Measurements from ENCODE around the gene GORASP2.
"Not testable (repeated sequence)": the region's sequence is repeated elsewhere in the genome, so short reads cannot be mapped to it uniquely, and the experiment has no call there.

The GORASP2 gene

GRCh38 chr2:170928824-170929685 is at the start of gene GORASP2:
GORASP2 (plus strand) TSS chr2:170929253; CDS start chr2:170929341, 88 bp downstream.
- peak; percentile 93 to 97 (median 94) for DNase-seq (ENCODE audit: low read depth in 3 of 3)

GRCh38 chr2:170881840-170882239 is 47.2 kb upstream of the GORASP2 start:
- no peak for DNase-seq (ENCODE audit: low read depth in 3 of 3)

- DNase-seq (ENCODE audit: low read depth in 3 of 3): no peak
Observed at GRCh38 chr2:170882758-170883157, 46.3 kb upstream of the GORASP2 start.

- no peak for DNase-seq (ENCODE audit: low read depth in 3 of 3)
Observed at GRCh38 chr2:170883683-170884082, 45.4 kb upstream of the GORASP2 start.

GRCh38 chr2:170885130-170885791 is 43.8 kb upstream of the GORASP2 start:
- DNase-seq (ENCODE audit: low read depth in 3 of 3): no peak

GRCh38 chr2:170886386-170886785 is 42.7 kb upstream of the GORASP2 start:
- no peak for DNase-seq (ENCODE audit: low read depth in 3 of 3)

- no peak for DNase-seq (ENCODE audit: low read depth in 3 of 3)
Observed at GRCh38 chr2:170887496-170887895, 41.6 kb upstream of the GORASP2 start.

- no peak for DNase-seq (ENCODE audit: low read depth in 3 of 3)
Observed at GRCh38 chr2:170887896-170888295, 41.2 kb upstream of the GORASP2 start.

GRCh38 chr2:170891893-170892292 is 37.2 kb upstream of the GORASP2 start:
- no peak for DNase-seq (ENCODE audit: low read depth in 3 of 3)

- no peak for DNase-seq (ENCODE audit: low read depth in 3 of 3)
Observed at GRCh38 chr2:170892391-170892951, 36.6 kb upstream of the GORASP2 start.

GRCh38 chr2:170895023-170895757 is 33.9 kb upstream of the GORASP2 start:
- no peak for DNase-seq (ENCODE audit: low read depth in 3 of 3)

GRCh38 chr2:170896622-170897021 is 32.4 kb upstream of the GORASP2 start:
- DNase-seq (ENCODE audit: low read depth in 3 of 3): no peak

GRCh38 chr2:170897108-170897507 is 31.9 kb upstream of the GORASP2 start:
- no peak for DNase-seq (ENCODE audit: low read depth in 3 of 3)

- no peak for DNase-seq (ENCODE audit: low read depth in 3 of 3)
Observed at GRCh38 chr2:170905864-170906263, 23.2 kb upstream of the GORASP2 start.

GRCh38 chr2:170911314-170911889 is 17.7 kb upstream of the GORASP2 start:
- DNase-seq (ENCODE audit: low read depth in 3 of 3): no peak

- not testable (repeated sequence) for DNase-seq (ENCODE audit: low read depth in 3 of 3)
Observed at GRCh38 chr2:170914994-170915666, 13.9 kb upstream of the GORASP2 start.

- no peak for DNase-seq (ENCODE audit: low read depth in 3 of 3)
Observed at GRCh38 chr2:170917219-170917913, 11.7 kb upstream of the GORASP2 start.

- DNase-seq (ENCODE audit: low read depth in 3 of 3): no peak
Observed at GRCh38 chr2:170917957-170918356, 11.1 kb upstream of the GORASP2 start.

- DNase-seq (ENCODE audit: low read depth in 3 of 3): not testable (repeated sequence)
Observed at GRCh38 chr2:170921873-170922272, 7.2 kb upstream of the GORASP2 start.

Data from stimulated activated CD4-positive, alpha-beta T cell treated with anti-CD3 and anti-CD28 coated beads, TNF-alpha, amount 100 ng/mL, for 24 hours (primary cell).